Stimulated activated CD4-positive, alpha-beta T cell treated with anti-CD3 and anti-CD28 coated beads, Interleukin-1b, Interleukin-23, amount 100 ng/mL, for 1 hour (primary cell): ENCODE data around the gene DAB2IP.

Source experiments
- DNase-seq, 2 donors: peaks; one replicate each; pipeline ENCODE4 v3.0.0-alpha.2; 2020; ENCODE audit warnings: low read depth in 2 of 2

The DAB2IP gene

GRCh38 chr9:121645003-121645402, 6.4 kb upstream of the DAB2IP start:
- DNase-seq: no peak

- DNase-seq: no peak
Observed at GRCh38 chr9:121645853-121646807, 5.3 kb upstream of the DAB2IP start.

GRCh38 chr9:121646992-121647391, 4.4 kb upstream of the DAB2IP start:
- no peak for DNase-seq

- no peak for DNase-seq
Observed at GRCh38 chr9:121648172-121648571, 3.3 kb upstream of the DAB2IP start.

- DNase-seq: no peak
Observed at GRCh38 chr9:121648799-121649198, 2.6 kb upstream of the DAB2IP start.

GRCh38 chr9:121649476-121650216, 1.8 kb upstream of the DAB2IP start:
- no peak for DNase-seq

GRCh38 chr9:121650217-121651007, 1.0 kb upstream of the DAB2IP start:
- no peak for DNase-seq

- DNase-seq: no peak
Observed at GRCh38 chr9:121651008-121651294, 483 bp upstream of the DAB2IP start.

GRCh38 chr9:121652021-121652837, 795 bp downstream of the DAB2IP start:
- DNase-seq: no peak

- DNase-seq: no peak
Observed at GRCh38 chr9:121652838-121653231, 1.4 kb downstream of the DAB2IP start.

GRCh38 chr9:121654499-121655140, 3.2 kb downstream of the DAB2IP start:
- no peak for DNase-seq

GRCh38 chr9:121655231-121655755, 3.9 kb downstream of the DAB2IP start:
- DNase-seq: no peak

GRCh38 chr9:121656941-121657470, 5.6 kb downstream of the DAB2IP start:
- DNase-seq: no peak

GRCh38 chr9:121658166-121658565, 6.7 kb downstream of the DAB2IP start:
- no peak for DNase-seq

- DNase-seq: no peak
Observed at GRCh38 chr9:121658591-121658990, 7.2 kb downstream of the DAB2IP start.

- no peak for DNase-seq
Observed at GRCh38 chr9:121660367-121660766, 8.9 kb downstream of the DAB2IP start.

- DNase-seq: no peak
Observed at GRCh38 chr9:121660876-121661275, 9.4 kb downstream of the DAB2IP start.

GRCh38 chr9:121661328-121661727, 9.9 kb downstream of the DAB2IP start:
- no peak for DNase-seq

GRCh38 chr9:121662359-121662758, 10.9 kb downstream of the DAB2IP start:
- DNase-seq: no peak

GRCh38 chr9:121662891-121663580, 11.6 kb downstream of the DAB2IP start:
- DNase-seq: no peak
